Kidney epithelial cell (primary cell): ENCODE data around the gene ZNF407. TPM values are rescaled to one million over a fixed set of nuclear protein-coding genes. Genes with fewer than 3 reads are reported as not detected.

Experiments used
- DNase-seq: peaks from one replicate; pipeline ENCODE4 v3.0.0-alpha.2; 2010; ENCODE audit warnings: low read depth
- H3K27me3 ChIP-seq: 2 replicates; pipeline ENCODE4 v1.6.0; 2011; ENCODE audit warnings: low read length; ENCODE audit not compliant: control insufficient read depth, insufficient read depth
- H3K36me3 ChIP-seq: 2 replicates; pipeline ENCODE4 v1.5.1; 2011; ENCODE audit warnings: low read length; ENCODE audit not compliant: control insufficient read depth, insufficient read depth
- H3K4me3 ChIP-seq: 2 replicates; pipeline ENCODE4 v1.5.1; 2011; ENCODE audit warnings: low read depth, mild to moderate bottlenecking, control low read depth, low read length
- total RNA-seq: library from RNA; depleted of rRNA; stranded (reverse); fragments of >200 nt; gene quantifications from 2 replicates; pipeline ENCODE4 v1.2.3, GENCODE V29; 2015
- TF ChIP-seq, protein P1 (sequence below): IDR thresholded peaks from 2 replicates; pipeline ENCODE4 v1.5.1; 2011; ENCODE audit warnings: mild to moderate bottlenecking, moderate library complexity, low read length, control low read depth, inconsistent platforms; ENCODE audit not compliant: insufficient read depth, poor library complexity, severe bottlenecking

The ZNF407 gene
- total RNA-seq, 1 donor from 2014 or later = 8.2 TPM

DNA sequence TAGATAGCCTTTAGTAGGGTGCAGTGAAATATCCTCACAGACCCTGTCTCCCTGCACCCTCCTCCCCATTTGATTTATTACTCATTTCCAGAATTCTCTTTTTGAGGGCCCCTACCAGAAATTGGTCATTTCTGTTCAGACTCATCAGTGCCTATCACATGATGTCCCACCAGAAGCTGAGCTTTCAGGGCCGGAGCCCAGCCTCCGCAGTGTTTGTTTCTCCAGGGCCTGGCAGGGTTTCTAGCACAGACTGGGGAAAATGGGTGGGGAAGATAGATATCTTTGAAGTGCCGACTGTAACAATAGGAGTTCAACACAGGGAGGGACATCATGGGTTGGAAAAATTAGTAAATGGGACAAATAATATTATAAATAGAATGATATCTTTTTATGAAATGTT is 403.2 kb downstream of the ZNF407 start:
- no peak for DNase-seq
- TF ChIP-seq, protein P1, sequence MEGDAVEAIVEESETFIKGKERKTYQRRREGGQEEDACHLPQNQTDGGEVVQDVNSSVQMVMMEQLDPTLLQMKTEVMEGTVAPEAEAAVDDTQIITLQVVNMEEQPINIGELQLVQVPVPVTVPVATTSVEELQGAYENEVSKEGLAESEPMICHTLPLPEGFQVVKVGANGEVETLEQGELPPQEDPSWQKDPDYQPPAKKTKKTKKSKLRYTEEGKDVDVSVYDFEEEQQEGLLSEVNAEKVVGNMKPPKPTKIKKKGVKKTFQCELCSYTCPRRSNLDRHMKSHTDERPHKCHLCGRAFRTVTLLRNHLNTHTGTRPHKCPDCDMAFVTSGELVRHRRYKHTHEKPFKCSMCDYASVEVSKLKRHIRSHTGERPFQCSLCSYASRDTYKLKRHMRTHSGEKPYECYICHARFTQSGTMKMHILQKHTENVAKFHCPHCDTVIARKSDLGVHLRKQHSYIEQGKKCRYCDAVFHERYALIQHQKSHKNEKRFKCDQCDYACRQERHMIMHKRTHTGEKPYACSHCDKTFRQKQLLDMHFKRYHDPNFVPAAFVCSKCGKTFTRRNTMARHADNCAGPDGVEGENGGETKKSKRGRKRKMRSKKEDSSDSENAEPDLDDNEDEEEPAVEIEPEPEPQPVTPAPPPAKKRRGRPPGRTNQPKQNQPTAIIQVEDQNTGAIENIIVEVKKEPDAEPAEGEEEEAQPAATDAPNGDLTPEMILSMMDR = no peak
- H3K27me3 ChIP-seq = no peaks in the 10 kb centered on the region
- no peak overlapping the region for H3K4me3 ChIP-seq
- H3K36me3 ChIP-seq = no peaks in the 10 kb centered on the region

DNA sequence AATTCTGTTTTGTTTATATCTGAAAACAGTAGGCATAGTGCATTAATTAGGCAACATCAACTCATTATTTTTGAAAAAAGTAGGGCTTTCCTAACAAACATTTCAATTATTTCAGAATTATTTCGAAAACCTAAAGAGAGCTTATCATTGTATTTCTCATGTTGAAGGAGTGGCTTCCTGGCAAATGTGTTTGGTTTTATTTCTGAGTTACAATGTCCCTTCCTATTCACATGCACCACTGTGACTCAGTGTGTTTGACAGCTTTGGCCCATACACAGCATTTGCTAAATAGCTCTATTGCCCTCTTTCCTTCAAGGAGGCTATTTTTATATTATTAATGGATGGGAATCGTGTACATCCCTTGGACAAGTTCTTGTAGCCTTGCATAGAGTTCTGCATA is 405.4 kb downstream of the ZNF407 start:
- TF ChIP-seq, protein P1 = no peak
- H3K27me3 ChIP-seq = no peaks in the 10 kb centered on the region
- no peaks in the 10 kb centered on the region for H3K36me3 ChIP-seq
- no peak for DNase-seq
- H3K4me3 ChIP-seq = no peak overlapping the region

DNA sequence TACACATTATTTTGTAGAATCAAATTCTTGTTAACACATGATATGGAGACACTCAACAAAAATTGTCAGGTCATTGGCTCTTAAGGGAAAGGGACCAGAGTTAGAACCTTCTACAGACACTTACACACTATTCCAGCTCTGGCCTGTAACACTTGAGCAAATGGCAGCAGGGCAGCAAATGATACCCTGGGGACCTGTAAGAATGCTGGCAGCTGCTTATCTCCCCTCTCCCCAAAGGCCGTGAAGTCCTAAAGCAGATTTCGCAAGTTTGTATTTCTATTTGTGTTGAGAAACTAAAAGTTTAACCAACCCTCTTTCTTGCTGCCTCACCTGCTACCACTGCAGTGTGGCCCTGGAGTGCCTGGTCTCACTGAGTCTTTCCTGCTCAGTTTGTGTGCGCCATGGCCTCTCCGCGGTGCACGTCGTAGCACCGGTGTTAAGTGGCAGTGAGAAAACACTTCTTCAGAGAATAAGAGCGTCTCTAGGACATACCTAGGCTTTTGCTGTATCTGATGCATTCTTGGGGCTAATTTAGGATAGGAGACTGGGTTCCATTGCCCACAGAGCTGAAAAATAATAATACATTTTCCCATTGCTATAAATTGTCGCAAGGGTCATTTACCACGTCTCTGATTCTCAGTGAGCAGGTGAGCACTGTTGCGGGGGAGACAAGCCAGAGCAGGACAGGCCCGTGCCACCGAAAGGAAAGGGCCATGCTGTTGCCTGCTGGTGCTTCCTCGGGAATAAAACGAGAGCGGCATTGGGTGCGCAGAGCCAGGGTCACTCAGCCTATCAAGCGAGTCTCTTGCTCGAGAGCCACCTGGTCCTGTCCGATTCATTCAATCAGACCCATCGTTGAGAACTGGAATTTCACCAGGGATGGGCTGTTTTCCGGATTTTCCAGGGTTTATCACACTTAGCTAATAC is 406.4 kb downstream of the ZNF407 start:
- H3K27me3 ChIP-seq = no peaks in the 10 kb centered on the region
- H3K4me3 ChIP-seq = no peak overlapping the region
- no peaks in the 10 kb centered on the region for H3K36me3 ChIP-seq
- no peak for DNase-seq
- TF ChIP-seq, protein P1 = no peak

DNA sequence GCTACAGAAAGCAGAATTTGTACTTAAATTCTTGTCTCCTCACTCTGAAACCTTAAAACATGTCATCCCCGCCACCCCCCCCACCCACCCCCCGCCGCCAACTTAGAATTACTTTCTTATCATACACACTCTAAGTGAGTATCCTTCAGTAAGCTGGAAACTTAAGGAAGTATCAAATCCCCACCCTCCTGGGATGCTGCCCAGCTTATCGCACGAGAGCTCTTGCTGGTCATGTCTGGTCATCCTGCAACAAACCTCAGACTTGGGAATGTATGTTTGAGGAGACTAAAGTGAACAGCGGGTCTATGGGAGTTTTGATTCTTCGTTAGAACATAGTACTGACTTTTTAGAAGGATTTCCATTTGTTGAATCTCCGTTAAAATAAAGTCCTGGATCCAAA is 408.0 kb downstream of the ZNF407 start:
- no peaks in the 10 kb centered on the region for H3K36me3 ChIP-seq
- no peak for DNase-seq
- no peak overlapping the region for H3K4me3 ChIP-seq
- TF ChIP-seq, protein P1 = no peak
- H3K27me3 ChIP-seq = no peaks in the 10 kb centered on the region

DNA sequence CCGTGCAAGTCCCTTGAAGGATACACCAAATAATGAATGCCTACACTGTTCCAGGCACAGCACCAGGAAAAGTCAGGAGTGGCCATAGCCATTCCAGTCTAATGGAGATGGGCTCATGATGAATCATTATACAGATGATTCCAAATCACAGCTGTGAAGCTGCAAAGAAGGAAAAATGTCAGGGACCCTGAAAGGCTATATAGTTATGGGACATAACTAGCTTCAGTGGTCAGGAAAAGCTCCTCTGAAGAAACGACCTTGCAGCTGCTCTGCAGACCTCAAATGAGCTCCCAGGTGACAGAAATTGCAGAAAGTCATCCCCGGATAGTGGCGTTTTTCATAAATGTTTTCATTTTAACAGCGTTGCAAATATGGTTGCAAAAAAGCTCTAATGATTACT is 410.5 kb downstream of the ZNF407 start:
- Histone ChIP-seq H3K27me3 (no peaks in the 10 kb centered on the region), H3K36me3 (no peaks in the 10 kb centered on the region), H3K4me3 (no peak overlapping the region)
- TF ChIP-seq, protein P1 = no peak
- DNase-seq = no peak

DNA sequence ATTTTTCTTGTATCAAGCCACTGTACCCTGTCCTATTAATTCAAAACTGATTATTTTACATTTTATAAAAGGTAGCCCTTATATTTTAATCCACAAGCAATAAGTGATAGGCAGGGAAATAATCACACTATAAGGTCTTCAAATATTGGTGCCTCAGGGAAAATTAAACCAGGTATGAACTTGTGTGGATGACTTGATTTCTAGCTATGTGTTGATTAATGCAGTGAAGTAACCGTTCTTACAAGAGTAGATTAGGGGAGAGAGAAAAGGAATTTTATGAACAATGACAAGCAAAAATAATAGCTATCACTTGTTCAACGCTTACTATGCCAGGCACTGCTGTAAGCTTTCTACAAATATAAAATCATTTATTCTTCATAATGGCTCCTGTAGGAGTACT is 411.6 kb downstream of the ZNF407 start:
- TF ChIP-seq, protein P1 = no peak
- Histone ChIP-seq H3K4me3 (no peak overlapping the region), H3K36me3 (no peaks in the 10 kb centered on the region), H3K27me3 (no peaks in the 10 kb centered on the region)
- no peak for DNase-seq
